NCI-H526 treated with DMSO at 0.1 percent for 48 hours (cell line): Measurements from ENCODE around the gene MRAP.

Source experiments
- DNase-seq: peaks from one replicate; lab custom pipeline; 2025; lab: John Stamatoyannopoulos, UW

MRAP gene

GRCh38 chr21:32322676-32323075 lies 24.0 kb downstream of the MRAP start:
- no peak for DNase-seq

- DNase-seq = no peak
Observed at GRCh38 chr21:32325706-32326105, 27.1 kb downstream of the MRAP start.

DNA sequence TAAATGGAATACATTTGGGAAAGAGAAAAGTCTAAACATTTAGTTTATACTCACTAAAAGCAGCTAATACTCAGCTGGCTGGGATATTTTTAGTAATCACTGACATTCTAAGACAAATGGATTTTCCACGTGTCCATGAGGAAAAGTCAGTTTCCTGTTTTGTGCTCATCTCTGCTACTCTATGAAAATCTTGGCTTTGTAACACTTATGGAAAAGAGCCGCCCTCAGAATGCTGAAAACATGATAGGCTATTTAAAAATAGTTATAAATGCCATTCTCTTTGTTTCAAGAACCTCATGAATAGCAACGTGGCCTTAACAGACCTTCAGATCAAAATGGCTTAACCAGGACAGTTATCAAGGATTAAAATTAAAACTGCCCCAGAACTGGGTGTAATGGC lies 29.9 kb downstream of the MRAP start:
- DNase-seq = no peak

DNA sequence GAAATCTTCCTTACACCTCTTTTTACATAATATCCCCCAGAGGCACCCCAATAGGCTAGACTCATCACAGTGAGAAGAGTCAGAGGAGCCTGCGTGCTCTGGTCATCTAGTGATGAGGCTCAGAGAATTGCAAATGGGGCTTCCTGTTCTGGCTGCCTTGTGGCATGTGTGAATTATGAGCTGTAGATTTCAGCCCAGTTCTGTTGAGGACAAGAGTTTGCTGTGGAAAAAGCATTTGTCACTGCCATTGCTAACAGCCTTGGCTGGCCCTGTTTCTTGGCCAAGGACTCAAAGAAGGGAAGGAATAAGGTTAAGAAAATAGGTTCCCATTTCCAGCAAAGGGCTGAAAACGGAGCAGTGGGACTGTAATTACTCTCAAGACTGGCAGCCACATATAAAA lies 30.7 kb downstream of the MRAP start:
- no peak for DNase-seq

DNA sequence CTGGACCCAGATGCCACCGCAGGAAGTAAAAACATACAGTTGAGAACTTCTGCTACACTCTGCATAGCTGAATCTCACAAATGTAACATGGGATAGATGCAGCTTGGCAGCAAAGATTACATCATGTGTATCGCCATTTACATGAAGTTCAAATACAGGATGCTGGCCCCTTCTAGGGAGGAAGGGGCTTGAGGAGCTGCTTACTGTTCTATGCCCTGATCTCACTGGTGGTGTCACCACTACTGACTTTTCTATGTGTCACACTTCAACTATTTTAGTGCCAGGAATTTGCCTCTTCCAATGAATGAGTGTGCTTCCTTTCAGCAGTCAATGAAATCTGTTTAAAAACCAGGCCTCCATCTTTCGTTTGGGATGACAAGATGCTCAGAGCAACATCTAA lies 31.1 kb downstream of the MRAP start:
- DNase-seq = no peak

- no peak for DNase-seq
Observed at GRCh38 chr21:32330784-32331311, 32.2 kb downstream of the MRAP start.

DNA sequence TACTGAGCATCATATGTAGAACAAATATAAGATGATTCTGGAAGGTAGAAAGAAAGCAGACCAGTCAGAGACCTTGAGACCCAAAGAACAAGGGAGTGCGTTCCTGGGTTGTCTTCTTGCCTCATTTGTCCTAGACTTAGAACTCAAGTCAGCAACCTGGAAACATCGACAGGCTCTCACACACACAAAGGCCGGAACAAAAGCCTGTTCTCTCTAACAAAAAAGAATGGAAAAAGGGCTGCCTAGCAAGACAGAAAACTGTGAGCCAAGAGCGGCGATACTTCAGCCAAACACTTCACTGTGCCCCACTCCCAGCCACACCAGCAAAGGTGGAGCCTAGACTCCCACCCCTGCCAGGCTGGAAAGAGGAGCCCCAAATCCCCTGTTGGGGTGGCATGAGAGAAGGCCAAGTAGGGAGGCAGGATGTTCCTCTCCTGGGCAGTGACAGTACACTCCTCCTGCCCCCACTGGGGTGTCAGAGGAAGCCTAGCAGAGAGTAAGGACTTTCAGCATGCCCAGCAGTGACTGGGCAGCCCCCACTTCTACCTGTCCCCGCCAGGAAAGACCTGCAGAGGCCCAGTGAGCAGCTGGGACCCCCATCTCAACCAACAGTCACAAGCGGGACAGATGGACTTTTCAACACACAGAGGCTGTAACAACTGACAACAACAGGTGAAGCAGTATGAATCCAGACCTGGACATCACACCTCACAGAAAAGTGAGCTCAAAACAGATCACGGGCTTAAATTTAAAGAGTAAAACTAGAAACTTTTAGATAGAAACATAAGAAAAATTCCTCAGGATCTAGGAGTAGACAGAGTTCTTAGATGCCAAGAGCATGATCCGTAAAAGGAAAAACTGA lies 33.0 kb downstream of the MRAP start:
- DNase-seq = no peak

DNA sequence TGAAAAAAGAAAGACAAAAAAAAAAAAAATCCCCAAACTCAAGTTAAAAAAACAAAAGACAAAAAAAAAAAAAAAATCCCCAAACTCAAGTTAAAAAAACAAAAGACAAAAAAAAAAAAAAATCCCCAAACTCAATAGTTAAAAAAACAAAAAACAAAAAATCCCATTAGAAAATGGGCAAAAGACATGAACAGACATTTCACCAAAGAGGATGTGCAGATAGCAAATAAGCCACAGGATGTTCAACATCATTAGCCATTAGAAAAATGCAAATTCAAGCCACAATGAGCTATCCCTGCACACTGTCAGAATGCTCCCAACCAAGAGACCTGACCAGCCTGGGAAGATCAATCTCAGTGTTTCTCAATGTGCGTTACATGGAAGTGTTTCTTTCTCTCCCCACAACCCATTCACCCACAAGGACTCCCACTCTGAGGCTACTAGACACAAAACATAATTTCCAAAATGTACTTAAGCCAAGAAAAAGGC lies 33.9 kb downstream of the MRAP start:
- no peak for DNase-seq

- DNase-seq = no peak
Observed at GRCh38 chr21:32333953-32334673, 35.5 kb downstream of the MRAP start.

GRCh38 chr21:32334980-32335531 lies 36.4 kb downstream of the MRAP start:
- no peak for DNase-seq

DNA sequence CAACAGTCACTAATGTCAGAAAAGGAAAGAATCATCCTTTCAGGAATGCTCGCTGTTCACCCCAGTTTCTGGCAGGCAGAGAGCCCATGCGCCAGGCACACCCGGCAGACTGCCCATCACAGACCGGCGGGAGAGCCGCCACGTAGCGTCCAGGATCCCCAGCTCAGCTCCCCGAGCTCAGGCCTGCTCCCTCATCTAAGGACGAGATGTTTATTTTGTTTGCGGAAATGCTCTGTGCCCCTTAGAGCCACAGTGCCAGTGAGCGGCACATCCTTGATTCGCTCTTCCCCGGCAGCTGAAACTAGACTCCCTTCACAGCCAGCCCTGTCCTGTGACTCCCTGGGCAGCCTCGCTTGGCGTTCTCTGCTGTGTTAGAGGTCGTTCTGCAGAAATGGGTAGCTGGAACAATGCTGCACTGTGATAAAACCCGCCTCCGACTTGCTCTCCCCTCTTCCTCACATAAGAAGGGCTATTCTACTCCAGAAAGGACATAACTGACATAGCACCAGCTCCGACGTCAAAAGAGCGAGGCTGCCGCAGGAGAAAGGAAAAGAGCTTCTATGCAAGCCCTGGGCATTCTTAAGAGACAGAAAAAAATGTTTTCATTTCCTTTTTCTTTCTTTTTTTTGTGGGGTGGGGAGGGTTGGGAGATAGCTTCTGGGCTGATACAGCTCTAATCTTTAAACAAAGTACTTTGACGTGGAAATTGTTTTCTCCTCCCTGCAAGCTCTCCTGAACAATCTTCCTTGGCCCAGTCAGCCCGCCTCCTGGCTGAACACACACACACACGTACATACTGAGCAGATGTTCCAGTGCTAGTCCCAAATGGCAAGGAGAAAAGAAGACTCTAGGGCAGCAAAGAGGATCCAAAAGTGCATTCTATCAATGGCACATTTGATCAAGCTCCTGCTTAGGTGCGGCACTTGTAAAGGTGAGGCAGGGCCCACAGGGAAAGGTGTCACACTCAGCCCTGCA lies 37.2 kb downstream of the MRAP start:
- DNase-seq = no peak

- no peak for DNase-seq
Observed at GRCh38 chr21:32336711-32337110, 38.1 kb downstream of the MRAP start.

GRCh38 chr21:32337206-32337605 lies 38.6 kb downstream of the MRAP start:
- no peak for DNase-seq

DNA sequence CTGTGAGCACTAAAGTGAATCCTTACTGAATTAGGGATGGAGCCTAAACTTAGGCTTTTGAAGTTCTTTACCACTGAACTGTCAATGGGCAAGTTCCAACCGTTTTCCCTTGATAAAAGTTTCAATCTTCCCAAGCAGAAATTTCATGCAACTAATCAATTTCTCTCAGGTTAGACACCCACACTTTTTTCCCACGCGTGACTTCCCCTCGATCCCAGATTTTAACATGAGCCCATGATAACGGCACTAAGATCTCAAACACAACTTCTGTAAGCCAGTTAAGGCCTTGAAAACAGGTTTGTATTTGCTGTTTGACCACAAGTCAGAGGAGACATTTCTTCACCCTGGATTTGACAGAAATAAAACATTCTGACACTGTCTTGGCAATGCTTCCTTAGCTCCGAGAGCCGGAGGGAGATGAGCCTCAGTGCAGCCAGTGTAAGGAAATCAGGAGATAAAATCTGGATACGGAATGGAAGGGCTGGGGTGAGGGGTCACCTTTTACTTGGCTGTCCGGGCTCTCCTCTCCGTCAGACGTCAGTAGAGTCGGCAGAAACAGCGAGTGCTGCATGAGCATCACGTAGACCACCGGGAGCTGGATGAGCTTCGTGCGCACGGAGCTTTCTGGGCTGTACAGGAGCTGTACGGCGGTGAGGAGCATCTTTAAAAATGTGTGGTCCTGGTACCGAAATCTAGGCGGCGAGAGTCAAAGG lies 39.7 kb downstream of the MRAP start:
- no peak for DNase-seq

DNA sequence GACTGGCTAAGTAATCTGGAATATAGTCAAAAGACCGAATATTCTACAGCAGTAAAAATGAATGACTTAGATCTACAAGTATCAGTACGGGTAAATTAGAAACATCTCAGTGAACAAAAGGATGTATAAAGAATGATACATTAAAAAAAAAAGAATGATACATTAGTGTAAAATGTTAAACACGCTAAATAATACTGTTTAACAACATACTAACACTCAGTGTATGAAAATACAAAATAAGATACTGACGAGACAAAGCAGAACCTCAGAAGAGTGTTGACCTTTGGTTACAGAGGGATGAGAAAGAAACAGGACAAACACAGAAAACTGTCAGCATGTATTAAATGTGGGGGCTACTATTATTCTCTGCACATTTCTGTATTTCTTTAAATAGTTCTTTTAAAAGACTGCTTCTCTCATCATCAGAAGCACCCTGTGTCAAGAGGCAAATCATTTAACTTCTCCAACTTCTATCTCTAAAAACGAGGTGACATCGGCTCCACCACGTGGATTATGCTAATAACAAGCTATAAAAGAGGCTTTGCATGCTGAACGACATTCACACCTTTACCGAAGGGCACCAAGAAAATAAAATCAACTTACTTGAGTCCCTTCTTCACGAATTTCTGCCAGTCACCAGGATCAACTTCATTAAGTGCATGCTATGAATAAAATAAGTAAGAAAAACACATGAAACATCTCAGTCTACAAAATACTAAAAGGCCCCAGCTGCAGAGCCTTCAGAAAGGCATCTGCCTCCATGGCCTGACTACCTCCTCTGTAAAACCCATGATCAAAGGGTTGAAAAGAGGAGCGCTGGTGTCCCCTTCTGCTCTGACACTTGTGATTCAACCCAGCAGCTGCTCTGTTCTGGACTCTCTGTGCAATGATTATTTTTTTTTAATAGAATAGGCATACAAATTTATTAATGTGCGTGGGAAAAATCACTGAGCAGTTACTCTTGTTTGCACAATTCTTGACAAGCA lies 42.5 kb downstream of the MRAP start:
- DNase-seq = no peak

DNA sequence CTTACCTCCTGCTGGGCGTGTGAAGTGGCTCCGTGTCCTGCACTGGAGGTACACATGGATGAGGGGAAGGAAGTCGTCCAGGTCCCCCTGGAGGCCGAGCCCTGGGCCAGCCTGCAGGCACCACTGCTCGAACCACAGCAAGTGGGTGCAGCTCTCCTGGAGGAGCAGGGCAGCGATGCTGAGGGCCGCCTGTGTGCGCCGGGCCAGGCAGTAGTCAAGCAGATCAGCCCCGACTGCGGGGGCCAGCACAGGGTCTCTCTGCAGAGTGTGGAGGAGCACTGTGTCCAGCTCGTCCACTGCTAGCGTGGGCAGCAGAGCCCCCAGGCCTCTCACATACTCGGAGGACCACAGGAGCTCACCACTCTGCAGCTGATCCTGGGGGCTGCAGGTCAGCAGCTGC lies 48.3 kb downstream of the MRAP start:
- DNase-seq = no peak

GRCh38 chr21:32347351-32347750 lies 48.7 kb downstream of the MRAP start:
- no peak for DNase-seq

GRCh38 chr21:32347977-32348376 lies 49.3 kb downstream of the MRAP start:
- DNase-seq = no peak

DNA sequence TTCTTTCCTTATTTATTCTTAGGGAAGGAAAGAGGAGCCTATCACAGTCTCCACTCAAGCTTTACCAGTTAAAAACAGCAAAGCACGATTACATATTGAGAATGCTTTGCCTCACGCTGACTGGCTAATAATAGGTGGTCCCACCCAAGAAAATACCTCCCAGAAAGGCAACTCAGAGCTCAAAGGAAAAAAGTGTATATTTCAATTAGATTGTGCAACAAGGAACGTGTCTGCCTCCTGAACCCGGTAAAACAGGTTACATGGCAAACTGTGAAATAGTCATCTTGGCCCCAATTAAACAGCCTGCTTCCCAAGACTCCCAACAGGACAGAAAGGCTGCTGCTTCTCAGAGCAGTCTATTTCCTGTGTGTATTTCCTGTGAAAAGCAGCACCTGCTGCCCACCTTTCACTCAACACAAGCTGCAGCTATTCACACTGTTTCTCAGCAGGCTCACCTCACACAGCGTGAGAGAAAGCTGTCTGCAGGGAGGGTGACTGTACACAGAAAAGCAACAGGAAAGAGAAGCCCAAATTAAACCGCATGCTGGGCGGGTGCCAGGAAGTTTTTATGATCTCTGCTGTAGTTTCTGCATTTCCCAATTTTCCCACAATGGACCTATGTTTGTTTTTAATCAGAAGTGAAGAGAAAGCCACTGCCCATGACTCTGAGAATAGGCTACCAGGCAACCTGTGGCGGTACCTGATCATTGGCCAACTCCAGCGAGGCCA lies 50.1 kb downstream of the MRAP start:
- no peak for DNase-seq
